NCI-H1436 treated with DMSO at 0.1 percent for 48 hours (cell line): ENCODE data around the gene ARHGAP40.
A peak's percentile ranks its signal among the peaks of the same experiment; 100 is the strongest.

ENCODE experiments used
- DNase-seq: peaks from one replicate; lab custom pipeline; 2025; lab: John Stamatoyannopoulos, UW

Gene ARHGAP40

DNA sequence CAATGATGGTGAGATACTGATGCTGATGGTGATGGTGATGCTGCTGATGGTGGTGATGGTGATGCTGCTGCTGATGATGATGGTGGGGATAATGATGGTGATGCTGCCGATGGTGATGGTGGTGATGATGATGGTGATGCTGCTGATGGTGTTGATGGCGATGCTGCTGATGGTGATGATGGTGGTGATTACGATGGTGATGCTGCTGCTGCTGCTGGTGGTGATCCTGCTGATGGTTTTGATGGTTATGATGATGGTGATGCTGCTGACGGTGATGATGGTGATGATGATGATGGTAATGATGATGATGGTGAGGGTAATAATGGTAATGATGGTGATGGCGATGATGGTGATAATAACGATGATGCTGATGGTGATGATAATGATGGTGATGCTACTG, 50.0 kb downstream of the ARHGAP40 start:
- DNase-seq: no peak

DNA sequence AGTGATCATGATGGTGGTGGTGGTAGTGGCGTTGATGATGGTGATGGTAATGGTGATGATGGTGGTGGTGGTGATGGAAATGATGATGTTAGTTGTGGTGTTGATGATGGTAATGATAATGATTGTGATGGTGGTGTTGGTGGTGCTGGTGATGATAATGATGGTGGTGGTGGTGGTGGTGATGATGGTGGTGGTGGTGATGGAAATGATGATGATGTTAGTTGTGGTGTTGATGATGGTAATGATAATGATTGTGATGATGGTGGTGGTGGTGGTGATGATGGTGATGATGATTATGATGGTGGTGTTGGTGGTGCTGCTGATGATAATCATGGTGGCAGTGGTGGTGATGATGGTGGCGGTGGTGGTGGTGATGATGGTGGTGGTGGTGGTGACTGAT, 51.4 kb downstream of the ARHGAP40 start:
- no peak for DNase-seq

DNA sequence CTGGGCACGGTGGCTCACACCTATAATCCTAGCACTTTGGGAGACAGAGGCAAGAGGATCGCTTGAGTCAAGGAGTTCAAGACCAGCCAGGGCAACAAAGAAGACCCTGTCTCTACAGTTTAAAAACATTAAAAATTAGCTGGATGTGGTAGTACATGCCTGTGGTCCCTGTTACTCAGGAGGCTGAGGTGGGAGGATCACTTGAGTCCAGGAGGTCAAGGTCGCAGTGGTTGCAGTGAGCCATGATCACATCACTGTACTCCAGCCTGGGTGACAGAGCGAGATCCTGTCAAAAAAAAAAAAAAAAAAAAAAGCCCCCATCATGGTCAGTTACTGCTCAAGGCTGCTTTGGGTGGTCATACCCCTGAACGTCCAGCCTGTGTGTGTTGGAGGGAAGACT, 55.8 kb downstream of the ARHGAP40 start:
- DNase-seq: no peak

DNA sequence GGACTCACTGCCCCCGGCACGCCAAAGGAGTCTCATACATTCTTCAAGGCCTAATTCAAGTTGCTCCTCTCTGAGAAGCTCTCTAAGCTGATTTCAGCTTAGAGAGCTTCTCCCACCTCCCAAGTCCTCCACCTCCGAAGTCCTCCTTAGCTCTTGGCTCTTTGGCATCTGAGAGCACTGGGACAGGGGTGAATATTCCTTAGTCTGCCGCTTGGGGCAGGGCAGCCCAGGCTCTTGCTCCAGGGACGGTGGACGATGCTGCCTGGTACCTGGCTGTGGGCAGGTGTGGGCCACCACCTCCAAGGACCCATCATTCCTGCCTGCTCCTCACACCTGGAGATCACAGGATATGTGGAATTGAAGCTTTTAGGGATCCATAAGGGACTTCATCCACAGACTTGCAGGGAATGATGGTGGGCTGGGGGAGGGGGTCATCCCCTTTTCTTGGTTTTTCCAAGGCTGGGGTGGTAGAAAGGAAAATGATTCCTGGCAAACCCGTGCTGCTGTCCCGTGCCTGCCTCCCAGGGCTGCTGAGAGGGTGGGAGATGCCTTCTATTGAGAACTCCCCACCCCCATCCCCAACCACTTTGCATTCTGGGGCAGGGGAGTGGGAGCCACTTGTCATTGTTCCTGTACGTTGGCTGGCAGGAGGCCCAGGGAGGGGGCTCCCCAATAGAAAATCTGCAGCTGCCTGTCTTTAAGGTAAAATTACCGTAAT, 57.4 kb downstream of the ARHGAP40 start:
- peak; percentile 97 for DNase-seq

DNA sequence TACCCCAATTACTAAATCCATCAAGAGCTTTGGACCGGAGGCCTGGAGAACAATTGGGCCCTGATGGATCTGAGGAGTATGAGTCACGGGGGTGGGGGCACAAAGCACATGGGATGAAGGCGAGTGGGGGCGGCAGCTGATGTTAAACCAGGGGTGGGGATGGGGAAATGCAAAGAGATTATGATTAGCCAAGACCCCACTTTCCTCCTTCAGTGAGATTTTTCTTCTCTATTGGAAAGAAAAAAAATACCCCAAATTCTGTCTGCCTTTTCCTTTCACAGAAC, 57.9 kb downstream of the ARHGAP40 start:
- DNase-seq: no peak

DNA sequence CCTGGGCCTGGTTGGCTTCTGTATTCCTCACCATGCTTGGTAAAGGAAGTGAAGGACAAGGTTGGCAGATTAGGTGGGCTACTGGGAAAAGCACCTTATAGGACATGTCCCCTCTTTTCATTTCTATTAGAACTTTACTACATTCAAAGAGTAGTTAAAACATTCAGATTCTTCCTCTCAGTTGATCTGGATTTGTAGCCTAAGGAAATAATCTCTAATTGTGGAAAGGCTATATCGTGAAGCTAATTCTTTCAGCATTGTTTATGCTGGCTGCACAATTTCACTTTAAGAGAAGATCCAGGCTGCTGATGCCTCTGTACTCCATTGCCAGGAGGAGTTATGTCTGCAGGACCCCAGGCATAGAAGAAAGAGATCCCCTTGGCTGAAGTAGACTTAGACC, 58.8 kb downstream of the ARHGAP40 start:
- DNase-seq: no peak

DNA sequence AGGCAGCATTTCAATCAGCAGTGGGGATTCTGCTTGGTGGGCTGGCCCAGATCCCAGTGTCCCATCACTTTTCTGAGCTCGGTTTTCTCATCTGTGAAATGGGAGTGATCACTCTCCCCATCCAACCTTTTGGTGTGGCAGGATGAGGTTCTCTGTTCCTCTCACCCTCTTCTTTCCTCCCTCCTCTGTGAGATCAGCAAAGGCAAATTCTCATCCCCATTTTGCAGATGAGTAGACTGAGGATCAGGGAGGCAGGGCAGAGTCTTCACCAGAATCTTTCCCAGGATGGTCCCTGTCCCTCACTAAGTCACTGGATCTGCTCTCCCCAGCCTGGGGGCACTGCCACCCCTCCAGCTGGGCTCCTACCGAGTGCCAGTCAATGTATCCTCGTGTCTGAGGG, 62.1 kb downstream of the ARHGAP40 start:
- DNase-seq: no peak

DNA sequence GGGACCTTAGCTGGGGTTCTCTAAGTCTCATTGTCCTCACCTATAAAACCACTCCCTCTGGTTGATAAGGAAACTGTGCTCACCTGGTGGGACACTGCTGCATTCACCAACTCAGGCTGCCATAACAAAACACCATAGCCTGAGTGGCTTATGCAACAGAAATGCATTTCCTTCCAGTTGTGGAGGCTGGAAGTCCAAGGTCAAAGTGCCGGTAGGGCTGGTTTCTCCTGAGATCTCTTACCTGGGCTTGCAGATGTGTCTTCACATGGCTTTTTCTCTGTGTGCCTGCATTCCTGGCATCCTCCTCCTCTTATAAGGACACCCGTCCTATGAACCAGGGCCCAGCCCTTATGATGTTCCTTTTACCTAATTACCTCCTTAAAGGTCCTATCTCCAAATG, 62.7 kb downstream of the ARHGAP40 start:
- no peak for DNase-seq

DNA sequence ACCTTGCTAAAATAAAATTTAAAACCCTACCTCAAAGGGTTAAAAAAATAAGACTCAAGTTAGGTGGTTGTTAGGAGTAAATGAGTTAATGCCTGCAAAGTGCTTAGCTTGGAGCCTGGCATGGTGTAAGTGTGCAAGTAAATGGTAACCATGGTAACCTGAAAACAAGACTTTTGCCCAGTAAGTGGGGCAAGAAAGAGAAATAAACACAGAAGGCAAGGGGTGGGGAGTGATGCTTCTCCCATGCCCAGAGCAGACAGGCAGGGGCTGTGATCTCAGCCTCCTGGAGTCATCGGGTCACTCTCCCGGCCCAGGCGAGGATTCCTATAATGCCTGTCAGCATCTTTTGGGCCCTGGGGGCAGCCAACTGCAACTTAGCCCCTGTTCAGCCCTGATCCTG, 63.5 kb downstream of the ARHGAP40 start:
- no peak for DNase-seq

DNA sequence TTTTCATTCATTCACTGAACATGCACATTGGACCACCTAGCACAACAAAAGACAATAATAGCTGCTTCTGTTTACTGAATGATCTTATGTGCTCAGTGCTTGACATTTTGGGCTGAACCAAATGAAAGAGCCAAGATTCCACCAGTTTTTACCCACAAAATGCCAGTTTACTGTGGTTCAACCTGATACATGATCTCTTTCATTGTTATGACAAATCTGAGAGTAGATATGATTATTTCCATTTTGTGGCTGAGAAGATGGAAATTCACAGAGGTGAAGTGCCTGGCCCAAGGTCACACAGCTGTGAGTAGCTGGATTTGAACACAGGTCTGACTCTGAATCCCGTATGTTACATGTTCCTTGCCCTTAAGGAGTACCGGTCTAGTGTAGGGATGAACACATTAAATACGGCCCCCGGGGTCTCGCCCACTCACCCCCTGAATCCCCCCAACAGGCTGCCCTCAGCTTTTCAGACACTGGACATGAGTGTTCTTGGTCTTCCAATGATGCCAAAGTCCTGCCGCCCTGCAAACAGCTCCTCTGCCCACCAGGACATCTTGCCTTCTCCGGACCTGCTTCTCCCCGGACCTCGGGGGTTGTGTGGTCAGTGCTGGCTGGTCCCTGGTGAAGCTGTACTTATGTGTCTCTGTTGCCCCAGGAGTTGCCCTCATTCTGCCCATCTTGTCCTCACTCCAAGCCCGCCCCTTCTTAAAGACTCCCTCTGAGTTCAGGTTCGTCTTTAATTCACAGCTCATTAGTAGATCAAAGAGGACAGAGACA, 64.1 kb downstream of the ARHGAP40 start:
- no peak for DNase-seq

DNA sequence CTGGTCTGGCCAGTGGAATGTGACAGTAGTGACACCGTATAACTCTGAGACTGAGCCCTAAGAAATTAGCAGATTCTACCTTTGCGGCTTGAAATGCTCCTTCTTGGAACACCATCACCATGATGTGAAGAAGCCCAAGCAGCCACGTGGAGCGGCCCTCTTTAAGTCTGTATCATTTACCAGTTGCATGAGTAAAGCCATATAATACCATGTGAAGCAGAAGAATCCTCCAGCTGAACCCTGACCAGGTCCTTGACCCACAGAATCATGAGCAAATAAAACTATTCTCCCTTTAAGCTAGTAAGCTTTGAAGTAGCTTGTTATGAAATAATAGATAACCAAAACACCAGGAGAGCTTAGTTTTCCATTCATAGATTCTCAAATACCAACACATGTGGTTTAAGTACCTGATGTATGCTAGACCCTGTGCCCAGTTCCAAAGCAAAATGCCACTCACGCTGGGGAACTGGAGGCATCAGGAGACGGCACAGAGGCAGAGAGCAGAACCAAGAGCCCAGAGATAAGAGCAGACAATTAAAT, 65.9 kb downstream of the ARHGAP40 start:
- DNase-seq: no peak

DNA sequence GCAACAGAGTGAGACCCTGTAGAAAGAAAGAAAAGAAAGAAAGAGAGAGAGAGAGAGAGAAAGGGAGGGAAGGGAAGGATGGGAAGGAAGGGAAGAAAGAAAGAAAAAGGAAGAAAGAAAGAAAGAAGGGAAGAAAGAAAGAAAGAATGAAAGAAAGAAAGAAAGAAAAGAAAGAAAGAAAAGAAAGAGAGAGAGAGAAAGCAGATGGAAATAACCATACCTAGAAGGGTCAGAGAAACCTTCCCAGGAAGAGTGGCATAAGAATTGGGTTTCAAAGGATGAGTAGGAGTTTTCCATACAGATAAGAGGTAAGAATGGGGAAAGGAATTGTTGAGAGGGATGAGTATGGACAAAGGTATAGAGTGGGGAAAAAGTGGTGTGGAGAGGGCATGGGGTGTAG, 68.1 kb downstream of the ARHGAP40 start:
- no peak for DNase-seq

DNA sequence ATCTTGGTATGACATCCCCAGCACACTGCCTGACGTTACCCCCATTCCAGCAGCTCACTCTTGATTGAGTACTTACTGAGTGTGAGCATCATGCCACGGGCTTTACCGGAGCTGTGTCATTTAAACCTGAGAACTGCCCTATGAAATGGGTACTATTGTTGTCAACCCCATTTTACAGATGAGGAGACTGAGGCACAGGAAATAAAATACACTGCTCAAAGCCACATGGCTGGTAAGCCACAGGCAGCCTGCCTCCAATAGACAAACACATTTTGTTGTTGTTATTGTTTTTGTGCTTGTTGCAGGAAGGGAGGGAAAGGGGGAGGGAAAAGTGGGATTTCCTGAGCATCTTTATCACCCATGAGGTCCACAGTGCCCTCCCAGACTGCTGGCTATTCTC, 69.2 kb downstream of the ARHGAP40 start:
- DNase-seq: no peak

DNA sequence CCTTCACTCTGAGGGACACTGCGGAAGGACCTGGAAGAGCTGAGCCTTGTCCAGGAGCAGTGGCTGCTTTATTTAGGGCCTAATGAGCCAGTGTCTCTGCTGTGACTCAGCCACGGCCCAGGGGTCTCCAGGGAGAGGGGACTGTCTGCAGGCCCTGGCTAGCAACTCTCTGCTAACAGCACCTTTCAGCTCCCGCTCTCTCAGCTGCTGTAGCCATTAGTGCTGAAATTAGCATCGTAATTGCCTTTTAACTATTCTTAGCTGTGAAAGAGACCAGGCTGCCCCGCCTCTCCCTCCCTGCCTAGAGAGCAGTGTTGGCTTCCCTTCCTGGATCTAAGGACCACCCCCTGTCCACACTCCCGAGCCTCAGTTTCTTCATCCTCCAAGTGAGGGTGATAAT, 69.6 kb downstream of the ARHGAP40 start:
- DNase-seq: peak; percentile 94

DNA sequence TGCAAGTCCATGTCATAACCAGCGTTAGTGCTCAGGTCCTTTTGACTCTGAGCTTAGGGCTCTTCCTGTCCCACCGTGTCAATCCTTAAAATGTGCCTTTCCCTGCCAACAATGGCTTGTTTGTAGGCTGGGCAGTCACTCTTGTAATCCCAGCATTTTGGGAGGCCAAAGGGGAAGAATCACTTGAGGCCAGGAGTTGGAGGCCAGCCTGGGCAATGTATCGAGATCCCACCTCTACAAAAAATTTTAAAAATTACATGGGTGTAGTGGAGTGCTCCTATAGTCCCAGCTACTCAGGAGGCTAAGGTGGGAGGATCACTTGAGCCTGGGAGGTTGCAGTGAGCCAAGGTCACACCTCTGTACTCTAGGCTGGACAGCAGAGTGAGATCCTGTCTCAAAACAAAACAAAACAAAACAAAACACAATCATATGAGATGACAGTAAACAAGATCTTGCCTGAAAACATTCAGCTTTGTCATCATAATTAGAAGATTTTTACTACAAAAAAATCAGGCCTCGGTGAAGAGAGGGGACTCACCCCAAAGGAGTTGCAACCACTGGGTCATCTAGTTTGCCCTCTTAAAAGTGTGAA, 70.2 kb downstream of the ARHGAP40 start:
- DNase-seq: no peak

DNA sequence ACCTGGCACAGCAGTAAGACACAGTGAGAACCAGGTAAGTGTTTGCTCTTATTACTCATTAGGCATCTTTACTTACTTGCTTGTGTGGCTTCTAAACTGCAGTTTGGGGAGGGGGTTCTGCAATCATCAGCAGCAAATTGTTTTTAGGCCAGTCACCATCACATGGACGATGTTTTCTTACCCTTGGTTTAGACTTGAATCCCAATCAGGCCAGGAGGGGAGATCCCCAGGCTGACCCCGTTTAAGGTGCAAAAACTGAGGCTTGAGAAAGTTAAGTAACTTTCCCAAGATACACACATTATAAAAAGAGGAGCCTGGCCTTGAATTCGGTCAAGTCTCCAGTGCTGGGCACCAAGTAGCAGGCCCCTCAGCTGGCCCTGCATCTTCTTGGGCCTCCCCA, 70.9 kb downstream of the ARHGAP40 start:
- DNase-seq: no peak

DNA sequence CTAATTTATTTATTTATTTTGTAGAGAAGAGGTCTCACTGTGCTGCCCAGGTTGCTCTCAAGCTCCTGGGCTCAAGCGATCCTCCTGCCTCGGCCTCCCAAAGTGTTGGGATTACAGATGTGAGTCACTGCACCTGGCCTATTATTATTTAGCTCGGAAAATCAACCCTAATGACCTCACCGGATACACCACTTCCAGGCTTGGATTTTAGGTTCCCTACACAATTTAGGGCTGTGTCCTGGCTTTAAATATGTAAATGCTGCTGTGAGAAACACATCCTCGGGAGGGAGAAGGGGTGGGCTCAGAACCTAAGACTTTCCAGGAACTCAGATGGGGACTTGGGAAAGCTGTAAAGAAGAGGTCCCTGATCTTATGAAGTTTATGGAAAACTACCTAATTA, 71.7 kb downstream of the ARHGAP40 start:
- no peak for DNase-seq

DNA sequence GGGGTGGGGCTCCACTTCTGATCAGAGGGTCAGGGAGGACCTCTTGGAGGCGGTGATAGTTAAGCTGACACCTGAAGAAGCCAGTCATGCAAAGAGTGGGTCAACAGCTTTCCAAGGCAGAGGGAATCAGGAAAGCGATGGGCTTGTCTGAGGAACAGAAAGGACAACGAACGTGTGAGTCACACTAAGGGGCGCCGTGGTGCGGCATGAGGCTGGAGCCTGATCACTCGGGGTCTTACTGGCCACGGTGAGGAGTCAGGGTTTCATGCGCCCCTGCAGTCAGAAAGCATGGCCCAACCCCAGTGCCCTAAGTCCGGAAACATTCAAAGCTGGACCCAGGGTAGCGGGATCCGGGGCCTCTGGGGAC, 72.1 kb downstream of the ARHGAP40 start:
- DNase-seq: no peak

DNA sequence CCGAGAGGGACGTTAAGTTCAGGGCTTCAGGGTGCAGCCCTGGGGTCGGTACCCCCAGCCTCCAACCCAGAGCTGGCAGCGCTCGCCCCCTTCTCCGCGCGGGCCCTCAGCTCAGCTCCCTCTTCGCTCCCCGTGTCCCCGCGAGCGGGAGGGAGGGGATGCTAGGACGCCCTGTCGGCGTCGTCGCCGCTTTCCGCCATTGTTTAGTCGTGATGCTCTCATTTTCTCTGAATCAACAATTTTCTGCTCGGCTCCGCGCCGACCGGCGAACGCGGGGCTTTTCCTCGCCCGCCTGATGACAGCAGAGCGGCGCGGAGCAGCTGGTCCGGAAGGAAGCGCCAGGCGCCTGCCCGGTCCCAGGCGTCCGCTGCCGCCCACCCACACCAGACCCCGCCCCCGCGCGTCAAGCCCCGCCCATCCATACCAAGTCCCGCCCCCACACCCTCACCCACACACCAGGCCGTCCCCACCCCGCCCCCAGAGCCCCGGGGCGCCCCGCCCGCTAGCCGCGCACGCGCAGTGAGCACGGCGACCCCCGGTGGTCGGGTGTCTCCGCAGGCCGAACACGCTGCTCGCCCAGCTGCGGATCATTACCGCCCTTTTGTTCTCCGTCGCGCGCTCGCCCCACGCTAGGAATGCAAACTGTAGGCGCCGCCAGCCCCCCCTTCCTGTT, 72.6 kb downstream of the ARHGAP40 start:
- DNase-seq: no peak

DNA sequence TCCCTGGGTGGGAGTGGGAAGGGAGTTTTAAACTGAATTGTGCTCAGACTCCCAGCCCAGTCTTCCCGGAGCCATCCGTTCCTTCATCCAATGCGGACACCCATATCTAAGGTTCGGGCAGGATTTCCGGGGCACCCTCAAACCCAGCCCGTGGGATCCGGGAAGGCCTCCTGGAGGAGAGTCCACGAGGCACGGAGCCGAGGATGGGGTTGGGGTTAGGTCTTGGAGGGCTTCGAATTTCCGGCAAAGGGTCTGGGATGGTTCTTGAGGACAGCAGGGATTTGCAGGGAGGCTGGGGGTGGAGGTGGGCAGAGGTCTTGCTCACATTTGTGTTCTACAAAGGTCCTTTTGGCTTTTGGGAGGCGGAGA, 73.1 kb downstream of the ARHGAP40 start:
- no peak for DNase-seq

DNA sequence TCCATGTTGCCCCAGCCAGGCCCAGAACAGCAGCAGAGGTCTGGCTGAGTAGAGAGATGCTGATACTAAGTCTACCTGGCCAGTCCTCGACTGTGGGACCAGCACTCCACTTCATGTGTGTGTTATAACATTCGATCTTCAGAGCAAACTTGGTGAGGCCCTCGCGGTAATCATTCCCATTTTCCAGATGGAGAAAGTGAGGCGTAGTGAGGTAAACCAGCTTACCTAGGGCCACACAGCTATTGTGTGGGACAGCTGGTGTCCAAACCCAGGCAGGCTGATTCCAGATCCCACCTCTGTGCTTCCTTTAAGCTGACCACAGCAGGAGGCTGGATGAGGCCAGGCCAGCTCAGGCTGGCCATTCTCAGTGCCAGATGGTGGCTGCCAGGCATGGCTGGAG, 75.0 kb downstream of the ARHGAP40 start:
- DNase-seq: no peak

DNA sequence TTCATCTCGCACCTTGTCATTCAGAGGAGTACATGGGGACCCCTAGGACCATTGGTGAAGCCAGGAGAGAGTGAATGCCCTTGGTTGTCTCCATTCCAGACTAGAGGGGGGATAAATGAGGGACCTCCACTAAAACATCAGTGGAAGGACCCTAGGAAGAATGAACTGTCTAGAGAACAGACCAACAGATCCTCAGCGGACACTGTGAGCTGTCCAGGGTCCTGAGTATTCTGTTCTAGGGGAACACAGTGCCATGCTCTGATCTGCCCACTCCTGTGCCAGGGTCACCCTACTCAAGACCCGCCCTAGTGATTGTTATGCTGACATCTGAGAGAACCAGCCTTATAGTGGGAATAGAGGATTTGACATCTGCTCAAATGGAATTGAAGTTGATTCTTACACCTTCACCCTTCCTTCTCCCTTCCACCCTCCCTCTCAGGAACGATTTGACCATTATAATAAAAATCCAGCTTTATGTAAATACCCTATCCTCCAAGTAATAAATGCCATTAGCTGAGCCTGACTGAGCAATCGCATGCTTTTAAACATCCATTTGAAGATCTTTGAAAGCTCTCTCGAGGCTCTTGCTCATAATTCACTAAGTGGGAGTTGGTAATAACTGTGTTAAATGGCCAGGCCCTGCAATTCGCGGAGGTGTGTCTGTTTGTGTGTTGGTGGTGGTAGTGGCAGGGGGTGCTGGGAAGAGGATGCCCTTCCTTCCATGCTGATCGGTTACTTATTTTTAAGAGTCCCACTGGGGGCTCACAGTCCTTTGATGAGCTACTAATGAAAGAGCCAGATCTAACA, 79.1 kb downstream of the ARHGAP40 start:
- DNase-seq: peak; percentile 88
